BLaER1 treated with 17β-estradiol and CSF1 and Interleukin-3, amounts not matched to agents 10 nM and 100 nM (cell line): Measurements from ENCODE around the gene LRRC74A.
A peak's percentile ranks its signal among the peaks of the same experiment; 100 is the strongest.
"Not testable (repeated sequence)": the region's sequence is repeated elsewhere in the genome, so short reads cannot be mapped to it uniquely, and the experiment has no call there.

Source experiments
- H3K27ac ChIP-seq, 11 experiments: shearing (Covaris generic); formaldehyde crosslinking; 2 replicates each; pipeline ENCODE4 v1.8.1; 2022
- H3K27me3 ChIP-seq, 11 experiments: shearing (Covaris generic); formaldehyde crosslinking; 2 replicates each; pipeline ENCODE4 v1.8.1; 2022
- H3K36me3 ChIP-seq, 11 experiments: shearing (Covaris generic); formaldehyde crosslinking; 2 replicates each; pipeline ENCODE4 v1.8.1; 2022
- H3K4me1 ChIP-seq, 10 experiments: shearing (Covaris generic); formaldehyde crosslinking; 2 replicates each; pipeline ENCODE4 v1.8.1; 2022
- H3K4me2 ChIP-seq, 11 experiments: shearing (Covaris generic); formaldehyde crosslinking; 2 replicates each; pipeline ENCODE4 v1.8.1; 2022
- H3K4me3 ChIP-seq, 10 experiments: shearing (Covaris generic); formaldehyde crosslinking; 2 replicates each; pipeline ENCODE4 v1.8.1; 2022
- H3K9ac ChIP-seq, 11 experiments: shearing (Covaris generic); formaldehyde crosslinking; 2 replicates each; pipeline ENCODE4 v1.8.1; 2022
- H3K9me3 ChIP-seq, 11 experiments: shearing (Covaris generic); formaldehyde crosslinking; replicated peaks in 1 of 11; 2 replicates each; pipeline ENCODE4 v1.8.1; 2022
- H4K20me1 ChIP-seq, 11 experiments: shearing (Covaris generic); formaldehyde crosslinking; 2 replicates each; pipeline ENCODE4 v1.8.1; 2022
- Cebpa-rat ChIP-seq, 11 experiments: shearing (Covaris generic); IDR thresholded peaks; 2 replicates each; pipeline ENCODE4 v1.8.1; 2022

Gene LRRC74A

DNA sequence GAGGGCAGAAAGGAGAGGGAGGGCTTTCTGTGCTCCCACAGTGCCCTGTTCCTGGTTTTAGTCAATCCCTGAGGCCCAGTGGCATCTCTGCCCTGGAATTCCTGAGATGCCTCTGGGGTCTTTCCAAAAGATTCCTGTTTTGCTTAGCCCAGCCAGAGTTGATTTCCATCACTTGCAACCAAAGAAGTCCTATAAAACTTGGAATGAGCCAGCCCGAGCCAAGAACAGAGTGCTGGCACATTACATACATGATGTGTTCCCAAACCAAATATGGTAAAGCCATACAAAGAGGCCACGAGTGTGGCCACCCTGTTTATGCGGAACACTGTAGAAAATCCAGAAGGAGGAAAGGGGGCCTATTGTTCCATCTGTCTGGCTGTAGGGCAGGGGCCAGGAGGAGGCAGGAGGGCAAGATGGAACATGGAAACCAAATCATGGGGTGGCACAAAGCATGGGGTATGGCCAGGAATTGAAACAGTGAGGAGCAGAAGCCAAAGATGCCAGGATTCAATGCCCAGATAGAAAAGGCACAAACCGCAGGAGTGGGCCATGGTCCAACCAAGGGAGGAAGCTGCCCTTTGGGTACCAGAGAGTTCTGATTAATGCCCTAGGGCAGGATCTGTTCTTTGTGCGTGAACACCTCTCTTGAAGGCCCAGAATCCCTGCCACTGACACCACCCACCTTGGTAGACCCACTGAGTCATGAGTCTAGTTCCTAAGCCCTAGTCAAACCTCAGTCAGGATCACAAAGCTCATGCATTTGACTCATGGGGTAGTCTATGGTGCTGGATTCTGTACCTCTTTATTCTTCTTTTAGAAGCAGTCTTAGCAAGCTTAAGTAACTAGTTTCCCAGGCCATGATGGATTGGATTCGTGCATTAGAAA, 75.2 kb downstream of the LRRC74A start:
- no peaks in the 10 kb centered on the region for H3K27me3 ChIP-seq
- H3K4me1 ChIP-seq, result peaks cover 27 to 34% (median 30%) of the 10 kb centered on the region in 10 experiments
- H3K9me3 ChIP-seq, result peaks cover 0 to 27% (median 14%) of the 10 kb centered on the region in 11 experiments; a peak in 14 of 22 replicates
- no peaks in the 10 kb centered on the region for H3K36me3 ChIP-seq
- H3K4me2 ChIP-seq, result no peak overlapping the region
- no peak for TF ChIP-seq Cebpa-rat (IDR thresholded peaks at IDR 0.05)
- no peak overlapping the region for H3K9ac ChIP-seq
- no peak overlapping the region for H3K4me3 ChIP-seq
- H3K27ac ChIP-seq, result no peak overlapping the region
- no peaks in the 10 kb centered on the region for H4K20me1 ChIP-seq

DNA sequence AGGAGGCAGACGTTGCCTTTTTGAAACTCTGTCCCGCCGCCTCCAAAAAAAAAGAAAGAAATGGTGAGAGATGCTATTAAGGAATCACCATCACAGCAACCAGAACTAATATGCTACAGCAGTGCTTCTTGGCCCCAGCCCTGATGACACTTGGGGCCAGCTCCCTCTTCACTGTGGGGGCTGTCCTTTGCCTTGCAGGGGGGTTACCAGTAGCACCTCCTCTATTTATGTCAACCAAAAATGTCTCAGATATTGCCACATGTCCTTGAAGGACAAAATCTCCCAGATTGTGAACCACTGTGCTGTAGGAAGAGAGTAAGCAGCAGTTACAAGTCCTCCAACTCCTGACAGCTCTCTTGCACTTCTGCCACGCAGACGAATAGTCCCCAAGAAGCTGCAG, 76.4 kb downstream of the LRRC74A start:
- H3K27ac ChIP-seq, result no peak overlapping the region

DNA sequence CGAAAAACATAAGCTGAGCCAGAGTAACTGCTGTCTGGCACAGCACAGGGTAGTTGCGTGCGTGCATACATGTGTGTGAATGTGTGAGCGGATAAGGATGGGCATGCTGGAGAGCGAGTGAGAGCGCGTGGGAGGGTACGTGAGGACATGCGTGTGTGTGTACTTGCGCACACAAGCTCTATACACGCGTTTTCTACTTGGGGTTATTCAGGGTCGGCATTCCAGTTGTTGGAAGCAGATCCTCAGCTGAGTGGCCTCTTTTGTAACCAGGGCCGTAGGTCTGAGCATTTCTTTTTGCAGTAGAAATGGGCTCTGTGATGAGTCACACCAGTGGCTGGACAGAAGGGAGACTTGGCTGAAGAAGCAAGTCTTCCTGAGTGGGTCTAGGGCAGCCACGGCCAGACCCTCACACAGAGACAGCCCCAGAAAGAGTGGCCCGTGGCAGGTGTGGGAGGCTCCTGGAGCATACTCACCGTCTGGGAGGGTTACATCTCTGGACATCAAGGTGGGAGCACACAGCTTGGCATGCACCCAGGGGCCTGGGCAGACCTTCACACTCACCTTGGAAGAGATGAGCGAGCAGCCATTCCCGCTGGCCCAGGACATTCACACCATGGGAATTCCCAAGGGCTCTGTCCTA, 78.0 kb downstream of the LRRC74A start:
- Histone ChIP-seq H3K27ac (peak overlapping the region; percentile 59 to 97 (median 77); a peak in 21 of 22 replicates), H3K4me1 (peaks cover 41 to 59% (median 55%) of the 10 kb centered on the region in 10 experiments), H4K20me1 (no peaks in the 10 kb centered on the region), H3K4me3 (peak overlapping the region in 1 of 10 experiments; percentile 30; a peak in 1 of 20 replicates), H3K36me3 (no peaks in the 10 kb centered on the region), H3K4me2 (peak overlapping the region; percentile 66 to 95 (median 81)), H3K9me3 (peaks cover 0 to 14% (median 12%) of the 10 kb centered on the region in 11 experiments; a peak in 11 of 22 replicates), H3K27me3 (no peaks in the 10 kb centered on the region), H3K9ac (peak overlapping the region; percentile 36 to 68 (median 55); a peak in 20 of 22 replicates)
- TF ChIP-seq Cebpa-rat (IDR thresholded peaks at IDR 0.05), result no peak

More for the DNA sequence above, 76.4 kb downstream of the LRRC74A start:
- Histone ChIP-seq H3K27me3 (no peaks in the 10 kb centered on the region), H3K9me3 (peaks cover 0 to 27% (median 14%) of the 10 kb centered on the region in 11 experiments; a peak in 14 of 22 replicates), H3K4me1 (peaks cover 30 to 45% (median 40%) of the 10 kb centered on the region in 10 experiments), H3K4me3 (no peak overlapping the region), H3K4me2 (no peak overlapping the region), H3K36me3 (no peaks in the 10 kb centered on the region), H3K9ac (no peak overlapping the region), H4K20me1 (no peaks in the 10 kb centered on the region)
- TF ChIP-seq Cebpa-rat (IDR thresholded peaks at IDR 0.05), result no peak

GRCh38 chr14:76904740-76905569, 78.7 kb downstream of the LRRC74A start:
- H3K9ac ChIP-seq, result peak overlapping the region; percentile 36 to 68 (median 61); a peak in 20 of 22 replicates
- H4K20me1 ChIP-seq, result no peaks in the 10 kb centered on the region
- H3K9me3 ChIP-seq, result peaks cover 0 to 7% (median 5%) of the 10 kb centered on the region in 11 experiments; a peak in 8 of 22 replicates
- H3K4me1 ChIP-seq, result peaks cover 48 to 66% (median 62%) of the 10 kb centered on the region in 10 experiments
- H3K4me2 ChIP-seq, result peak overlapping the region; percentile 66 to 95 (median 81)
- H3K27ac ChIP-seq, result peak overlapping the region; percentile 59 to 97 (median 77); a peak in 21 of 22 replicates
- no peaks in the 10 kb centered on the region for H3K36me3 ChIP-seq
- TF ChIP-seq Cebpa-rat (IDR thresholded peaks at IDR 0.05), result peak in 2 of 11 experiments; percentile 60 to 81; a peak in 4 of 22 replicates
- H3K27me3 ChIP-seq, result no peaks in the 10 kb centered on the region
- H3K4me3 ChIP-seq, result peak overlapping the region in 1 of 10 experiments; percentile 30; a peak in 1 of 20 replicates

- Histone ChIP-seq H3K4me3 (peak overlapping the region in 2 of 10 experiments; percentile 6 to 15; a peak in 2 of 20 replicates), H3K27me3 (no peaks in the 10 kb centered on the region), H3K9me3 (no peaks in the 10 kb centered on the region), H3K4me2 (peak overlapping the region; percentile 68 to 87 (median 76)), H3K9ac (peak overlapping the region; percentile 55 to 81 (median 67); a peak in 21 of 22 replicates), H3K36me3 (no peaks in the 10 kb centered on the region), H4K20me1 (no peaks in the 10 kb centered on the region), H3K27ac (peak overlapping the region; percentile 86 to 97 (median 91)), H3K4me1 (peaks cover 68 to 89% (median 83%) of the 10 kb centered on the region in 10 experiments)
- no peak for TF ChIP-seq Cebpa-rat (IDR thresholded peaks at IDR 0.05)
Observed at GRCh38 chr14:76908834-76909233, 82.6 kb downstream of the LRRC74A start.

DNA sequence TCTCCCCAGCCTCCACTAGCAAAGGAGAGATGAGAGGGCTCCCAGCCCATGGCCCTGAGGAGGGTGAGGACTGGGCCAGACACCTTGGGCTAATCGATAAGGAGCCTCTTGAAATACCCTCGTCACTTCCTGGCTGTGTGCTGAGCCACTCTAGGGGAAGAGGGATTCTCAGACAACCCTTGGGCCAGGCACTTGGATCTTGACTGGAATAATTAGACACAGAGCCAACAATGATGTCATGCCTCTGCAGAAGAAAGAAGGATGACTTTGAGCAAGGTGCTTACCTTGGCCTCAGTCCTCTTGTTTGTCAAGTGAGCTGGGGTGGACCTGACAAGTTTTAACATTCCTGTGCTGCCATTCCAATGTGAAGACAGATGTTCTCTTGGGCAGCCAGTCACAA, 83.1 kb downstream of the LRRC74A start:
- Histone ChIP-seq H3K27me3 (no peaks in the 10 kb centered on the region), H3K4me1 (peaks cover 68 to 89% (median 82%) of the 10 kb centered on the region in 10 experiments), H3K27ac (peak overlapping the region; percentile 86 to 97 (median 91)), H4K20me1 (no peaks in the 10 kb centered on the region), H3K36me3 (no peaks in the 10 kb centered on the region), H3K9ac (peak overlapping the region; percentile 55 to 81 (median 67); a peak in 21 of 22 replicates), H3K9me3 (no peaks in the 10 kb centered on the region), H3K4me2 (peak overlapping the region; percentile 68 to 87 (median 76)), H3K4me3 (peak overlapping the region in 2 of 10 experiments; percentile 6 to 15; a peak in 2 of 20 replicates)
- no peak for TF ChIP-seq Cebpa-rat (IDR thresholded peaks at IDR 0.05)

GRCh38 chr14:76910371-76910890, 84.2 kb downstream of the LRRC74A start:
- Histone ChIP-seq H4K20me1 (no peaks in the 10 kb centered on the region), H3K4me3 (no peak overlapping the region), H3K9ac (0 out of 22 replicates have a peak overlapping the region, but pooled peaks of 1 of the 11 experiments have one; percentile 13), H3K4me2 (peak overlapping the region in 2 of 11 experiments; percentile 78 to 87; a peak in 2 of 22 replicates), H3K27me3 (no peaks in the 10 kb centered on the region), H3K9me3 (no peaks in the 10 kb centered on the region), H3K36me3 (no peaks in the 10 kb centered on the region), H3K27ac (peak overlapping the region in 8 of 11 experiments; percentile 4 to 97 (median 91); a peak in 14 of 22 replicates), H3K4me1 (peaks cover 66 to 91% (median 83%) of the 10 kb centered on the region in 10 experiments)
- TF ChIP-seq Cebpa-rat (IDR thresholded peaks at IDR 0.05), result no peak

DNA sequence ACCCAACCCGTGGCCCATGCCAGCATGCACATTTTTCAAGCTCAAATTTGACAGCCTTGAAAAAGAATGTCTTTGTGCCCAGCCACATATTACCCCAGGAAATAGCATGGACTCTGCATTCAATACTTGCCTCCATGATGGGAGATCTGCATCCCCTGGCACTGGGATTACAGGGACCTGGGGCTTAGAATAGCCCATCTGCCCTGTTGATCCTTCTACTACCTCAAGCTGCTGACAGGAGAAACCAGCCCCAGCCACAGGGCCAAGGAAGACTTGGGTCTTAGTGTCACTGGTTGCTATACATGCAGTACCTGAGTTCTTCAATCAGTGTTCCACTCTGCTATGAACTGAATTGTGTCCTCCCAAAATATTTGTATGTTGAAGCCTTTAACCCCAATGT, 85.3 kb downstream of the LRRC74A start:
- H3K9ac ChIP-seq, result peak overlapping the region in 4 of 11 experiments; percentile 11 to 42 (median 26); a peak in 1 of 22 replicates
- no peaks in the 10 kb centered on the region for H4K20me1 ChIP-seq
- no peaks in the 10 kb centered on the region for H3K27me3 ChIP-seq
- no peak for TF ChIP-seq Cebpa-rat (IDR thresholded peaks at IDR 0.05)
- peak overlapping the region in 9 of 11 experiments; percentile 11 to 90 (median 16); a peak in 11 of 22 replicates for H3K4me2 ChIP-seq
- no peaks in the 10 kb centered on the region for H3K36me3 ChIP-seq
- no peaks in the 10 kb centered on the region for H3K9me3 ChIP-seq
- H3K4me1 ChIP-seq, result peaks cover 67 to 91% (median 83%) of the 10 kb centered on the region in 10 experiments
- H3K27ac ChIP-seq, result peak overlapping the region in 9 of 11 experiments; percentile 2 to 97 (median 25); a peak in 11 of 22 replicates
- no peak overlapping the region for H3K4me3 ChIP-seq

DNA sequence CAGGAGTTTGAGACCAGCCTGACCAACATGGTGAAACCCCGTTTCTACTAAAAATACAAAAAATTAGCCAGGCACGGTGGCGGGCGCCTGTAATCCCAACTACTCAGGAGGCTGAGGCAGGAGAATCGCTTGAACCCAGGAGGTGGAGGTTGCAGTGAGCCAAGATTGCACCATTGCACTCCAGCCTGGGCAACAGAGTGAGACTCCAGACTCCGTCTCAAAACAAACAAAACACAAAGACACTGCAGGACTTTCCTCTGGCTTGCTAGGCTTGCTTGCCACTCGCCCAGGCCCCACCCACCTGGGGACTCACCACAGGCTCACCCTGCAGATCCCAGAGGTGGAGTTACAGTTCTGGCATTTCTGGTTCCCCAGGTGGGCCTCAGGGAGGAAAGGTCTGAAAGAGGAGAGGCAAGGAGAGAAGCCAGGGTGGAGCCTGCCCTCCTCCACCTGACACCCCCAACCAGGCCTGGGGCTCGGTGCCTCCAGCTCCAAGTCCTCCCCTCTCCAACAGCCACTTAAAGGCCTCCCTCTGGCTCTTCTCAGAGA, 88.4 kb downstream of the LRRC74A start:
- H3K9ac ChIP-seq, result peak overlapping the region in 8 of 11 experiments; percentile 1 to 73 (median 12); a peak in 1 of 22 replicates
- not testable (repeated sequence) for H3K4me3 ChIP-seq, H3K27me3 ChIP-seq, H4K20me1 ChIP-seq, H3K9me3 ChIP-seq, H3K36me3 ChIP-seq
- peaks cover 71 to 93% (median 85%) of the 10 kb centered on the region in 10 experiments for H3K4me1 ChIP-seq
- peak overlapping the region; percentile 2 to 90 (median 48); a peak in 14 of 22 replicates for H3K4me2 ChIP-seq
- H3K27ac ChIP-seq, result peak overlapping the region in 7 of 11 experiments; percentile 2 to 79 (median 39); a peak in 11 of 22 replicates
